Thoracic aorta (tissue), 2 donors: Measurements from ENCODE around the gene EFHD1. TPM values are rescaled to one million over a fixed set of nuclear protein-coding genes. Genes with fewer than 3 reads are reported as not detected.
"Not testable (repeated sequence)": the region's sequence is repeated elsewhere in the genome, so short reads cannot be mapped to it uniquely, and the experiment has no call there.

ENCODE experiments used
- ATAC-seq: fragments of 150-250 bp; one replicate; pipeline ENCODE4 v1.8.0; 2017; ENCODE audit warnings: low read depth; ENCODE audit not compliant: insufficient number of reproducible peaks, low FRiP score
- DNase-seq: peaks from one replicate; pipeline ENCODE4 v3.0.0-alpha.2; 2020; ENCODE audit warnings: low spot score
- H3K27ac ChIP-seq, 2 donors: fragments of 200-600 bp; sonication (generic); 1 replicate in 1 of 2; 2 replicates in 1 of 2; pipeline ENCODE4 v1.5.1; 2016; ENCODE audit warnings: mild to moderate bottlenecking in 2 of 2, moderate library complexity in 2 of 2
- H3K27me3 ChIP-seq: fragments of 200-600 bp; sonication (generic); replicated peaks from 2 replicates; pipeline ENCODE4 v1.6.0; 2016; ENCODE audit warnings: mild to moderate bottlenecking; ENCODE audit not compliant: insufficient read depth
- H3K36me3 ChIP-seq: fragments of 200-600 bp; sonication (generic); one replicate; pipeline ENCODE4 v1.5.1; 2016
- H3K4me1 ChIP-seq, 2 donors: fragments of 200-600 bp; sonication (generic); 1 replicate in 1 of 2; 2 replicates in 1 of 2; pipeline versions ENCODE4 v1.5.1 to v1.6.0; 2016; ENCODE audit warnings: low read depth in 2 of 2, mild to moderate bottlenecking in 1 of 2; ENCODE audit not compliant: control insufficient read depth in 1 of 2
- H3K4me3 ChIP-seq: fragments of 200-600 bp; sonication (generic); 2 replicates; pipeline ENCODE4 v1.5.1; 2016; ENCODE audit warnings: mild to moderate bottlenecking
- H3K9me3 ChIP-seq: fragments of 200-600 bp; sonication (generic); 2 replicates; pipeline ENCODE4 v1.5.1; 2016
- total RNA-seq, 2 donors: library from RNA; depleted of rRNA; stranded (reverse); fragments of >200 nt; gene quantifications; one replicate each; pipeline versions ENCODE4 v1.1.0 to v1.2.3, GENCODE V29; 2016
- TF ChIP-seq, protein P1 (sequence below): fragments of 200-600 bp; sonication (generic); IDR thresholded peaks from one replicate; pipeline ENCODE4 v1.5.1; 2019; ENCODE audit warnings: antibody characterized with exemption

EFHD1 gene
- total RNA-seq, 2 donors from 2014 or later = 111 to 211 TPM

DNA sequence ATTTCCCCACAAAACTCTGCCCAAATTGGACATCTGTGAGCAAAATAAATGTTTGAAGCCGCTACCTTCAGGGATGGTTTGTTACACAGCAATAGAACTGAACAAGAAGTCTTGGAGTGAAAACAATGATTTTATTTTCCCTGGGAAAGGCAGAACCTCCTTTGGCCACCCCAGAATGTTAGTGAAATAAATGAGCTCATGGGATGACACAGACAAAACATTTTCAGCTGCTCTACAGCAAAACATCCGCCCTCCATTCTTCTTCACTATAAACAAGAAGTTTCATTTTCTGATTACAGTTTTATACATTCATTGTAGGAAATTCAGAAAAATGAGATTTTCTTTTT, 4.3 kb upstream of the EFHD1 start:
- TF ChIP-seq, protein P1, sequence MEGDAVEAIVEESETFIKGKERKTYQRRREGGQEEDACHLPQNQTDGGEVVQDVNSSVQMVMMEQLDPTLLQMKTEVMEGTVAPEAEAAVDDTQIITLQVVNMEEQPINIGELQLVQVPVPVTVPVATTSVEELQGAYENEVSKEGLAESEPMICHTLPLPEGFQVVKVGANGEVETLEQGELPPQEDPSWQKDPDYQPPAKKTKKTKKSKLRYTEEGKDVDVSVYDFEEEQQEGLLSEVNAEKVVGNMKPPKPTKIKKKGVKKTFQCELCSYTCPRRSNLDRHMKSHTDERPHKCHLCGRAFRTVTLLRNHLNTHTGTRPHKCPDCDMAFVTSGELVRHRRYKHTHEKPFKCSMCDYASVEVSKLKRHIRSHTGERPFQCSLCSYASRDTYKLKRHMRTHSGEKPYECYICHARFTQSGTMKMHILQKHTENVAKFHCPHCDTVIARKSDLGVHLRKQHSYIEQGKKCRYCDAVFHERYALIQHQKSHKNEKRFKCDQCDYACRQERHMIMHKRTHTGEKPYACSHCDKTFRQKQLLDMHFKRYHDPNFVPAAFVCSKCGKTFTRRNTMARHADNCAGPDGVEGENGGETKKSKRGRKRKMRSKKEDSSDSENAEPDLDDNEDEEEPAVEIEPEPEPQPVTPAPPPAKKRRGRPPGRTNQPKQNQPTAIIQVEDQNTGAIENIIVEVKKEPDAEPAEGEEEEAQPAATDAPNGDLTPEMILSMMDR = no peak
- ATAC-seq = no peak

DNA sequence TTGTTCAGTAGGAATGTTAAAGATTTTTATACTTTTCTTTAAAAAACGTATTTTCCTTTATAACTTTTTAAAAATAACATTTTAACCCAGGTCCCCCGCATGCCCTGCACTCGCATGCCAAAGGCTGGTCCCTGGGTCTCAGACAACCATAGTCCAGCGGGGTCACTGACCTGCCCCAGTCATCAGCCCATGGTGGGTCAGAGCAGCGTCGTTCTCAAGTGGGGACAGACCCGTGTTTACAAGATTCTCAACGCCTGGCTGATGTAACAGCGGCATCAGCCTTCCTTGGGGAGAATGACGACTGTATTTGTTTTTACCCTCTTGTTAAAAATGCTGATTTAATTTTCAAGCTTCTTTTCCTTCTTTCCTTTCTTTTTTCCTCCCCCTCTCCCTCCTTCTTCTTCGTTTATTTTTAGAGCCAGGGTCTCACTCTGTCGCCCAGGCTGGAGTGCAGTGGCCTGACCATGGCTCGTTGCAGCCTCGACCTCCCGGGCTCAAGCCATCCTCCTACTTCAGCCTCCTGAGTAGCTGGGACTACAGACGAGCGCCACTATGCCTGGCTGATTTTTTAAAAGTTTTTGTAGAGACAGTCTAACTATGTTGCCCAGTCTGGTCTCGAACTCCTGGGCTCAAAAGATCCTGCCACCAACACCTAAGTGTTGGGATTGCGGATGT, 1.0 kb upstream of the EFHD1 start:
- Histone ChIP-seq H3K4me1 (peaks cover 10 to 29% of the 10 kb centered on the region in 2 donors), H3K9me3 (no peaks in the 10 kb centered on the region), H3K36me3 (no peaks in the 10 kb centered on the region), H3K27me3 (no peaks in the 10 kb centered on the region), H3K27ac (peak overlapping the region; percentile 94 to 99), H3K4me3 (peak overlapping the region; percentile 97)
- DNase-seq (no peak), ATAC-seq (no peak)
- TF ChIP-seq, protein P1 = no peak

More for the DNA sequence above, 4.3 kb upstream of the EFHD1 start:
- no peak overlapping the region for H3K4me3 ChIP-seq
- no peaks in the 10 kb centered on the region for H3K36me3 ChIP-seq
- peaks cover 0 to 6% of the 10 kb centered on the region in 2 donors for H3K4me1 ChIP-seq
- no peaks in the 10 kb centered on the region for H3K9me3 ChIP-seq
- no peaks in the 10 kb centered on the region for H3K27me3 ChIP-seq
- H3K27ac ChIP-seq = peak overlapping the region; percentile 23 to 26
- DNase-seq = no peak

DNA sequence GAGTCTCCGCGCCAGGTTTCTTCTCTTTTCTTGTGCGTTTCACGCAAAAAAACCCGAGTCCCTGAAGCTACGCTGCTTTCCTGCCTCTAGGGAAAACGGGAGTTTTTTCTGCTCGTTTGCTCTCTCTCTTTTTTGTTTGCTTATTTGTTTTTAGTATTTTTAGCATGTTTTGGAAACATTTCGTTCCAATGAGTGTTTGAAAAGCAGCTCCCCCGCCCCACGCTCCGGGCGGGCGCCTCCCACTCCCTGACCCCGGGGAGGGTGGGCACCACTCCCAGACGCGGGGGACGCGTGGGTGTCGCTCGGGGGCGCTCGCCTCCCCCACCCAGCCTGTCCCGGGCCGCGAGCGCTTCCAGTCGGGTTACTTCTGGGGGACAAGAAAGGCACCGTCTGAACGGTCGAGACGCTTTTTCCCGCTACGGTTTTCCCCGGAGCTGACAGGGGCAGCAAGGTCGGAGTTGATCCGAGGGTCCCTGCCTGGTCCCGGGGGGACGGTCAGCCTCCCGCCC, 446 bp upstream of the EFHD1 start:
- Histone ChIP-seq H3K4me3 (peak overlapping the region; percentile 97), H3K27ac (peak overlapping the region; percentile 94 to 99), H3K27me3 (no peaks in the 10 kb centered on the region), H3K4me1 (peaks cover 10 to 35% of the 10 kb centered on the region in 2 donors), H3K36me3 (no peaks in the 10 kb centered on the region), H3K9me3 (no peaks in the 10 kb centered on the region)
- TF ChIP-seq, protein P1 = no peak
- ATAC-seq (peak; percentile 65), DNase-seq (no peak)

DNA sequence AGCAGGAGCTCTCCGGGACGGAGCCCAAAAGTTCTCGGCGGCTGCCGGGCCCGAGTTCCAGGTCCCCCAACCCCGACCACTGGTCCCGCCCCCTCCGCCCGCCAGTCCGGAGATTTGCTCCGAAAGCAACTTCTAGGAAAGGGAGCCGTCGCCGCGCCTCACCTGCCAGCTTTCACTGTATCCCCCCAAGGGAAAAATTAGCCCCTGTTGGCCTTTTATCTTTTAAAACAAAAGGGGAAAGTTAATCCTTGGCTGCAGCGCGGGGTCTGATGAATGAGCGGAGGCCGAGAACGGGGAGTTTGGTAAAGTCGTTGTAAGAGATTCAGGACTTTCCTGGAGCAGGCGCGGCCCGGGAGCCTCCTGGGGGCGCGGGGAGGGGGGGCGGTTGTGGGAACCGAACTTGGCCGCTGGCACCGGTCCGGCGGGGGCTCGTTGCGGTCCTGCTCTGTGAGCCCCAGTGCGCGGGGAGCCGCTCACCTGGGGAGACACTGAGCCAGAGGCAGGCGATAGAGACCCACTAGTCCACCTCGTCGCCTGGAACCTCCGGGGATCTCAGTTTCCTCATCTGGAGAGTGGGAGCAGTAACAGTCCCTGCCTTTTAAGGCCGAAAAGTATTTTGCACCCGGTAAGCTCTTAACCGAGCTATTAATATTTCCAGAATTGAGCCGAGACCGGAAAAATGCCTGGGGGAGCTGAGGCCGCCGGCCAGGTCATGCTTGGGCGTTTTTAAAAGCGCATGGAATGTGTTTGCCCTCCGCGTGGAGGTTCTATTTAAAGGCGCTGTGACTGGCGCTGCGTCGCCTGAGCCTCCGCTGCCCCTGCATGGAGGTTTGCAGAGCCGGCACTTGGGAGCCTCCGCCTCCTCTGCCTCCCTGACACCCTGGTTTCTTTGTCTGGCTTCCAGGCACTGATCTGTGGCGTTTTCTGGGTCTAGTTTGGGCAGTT, 1.1 kb downstream of the EFHD1 start:
- Histone ChIP-seq H3K4me1 (peaks cover 10 to 50% of the 10 kb centered on the region in 2 donors), H3K27me3 (no peaks in the 10 kb centered on the region), H3K36me3 (no peaks in the 10 kb centered on the region), H3K9me3 (no peaks in the 10 kb centered on the region), H3K4me3 (peak overlapping the region; percentile 97), H3K27ac (peak overlapping the region; percentile 94 to 99)
- DNase-seq = no peak
- ATAC-seq = peak; percentile 25
- TF ChIP-seq, protein P1 = no peak

- DNase-seq, ATAC-seq, H3K27me3 ChIP-seq, H3K9me3 ChIP-seq, H3K36me3 ChIP-seq: not testable (repeated sequence)
- Histone ChIP-seq H3K4me3 (peak overlapping the region; percentile 97), H3K4me1 (peaks cover 10 to 59% of the 10 kb centered on the region in 2 donors), H3K27ac (peak overlapping the region; percentile 94 to 99)
Measured at GRCh38 chr2:232635376-232635775, 2.0 kb downstream of the EFHD1 start.
